HepG2 (cell line): ENCODE measurements around the gene MGA. TPM values are rescaled to one million over a fixed set of nuclear protein-coding genes. Genes with fewer than 3 reads are reported as not detected.

ENCODE experiments used
- ASH2L ChIP-seq: fragments of 300-600, 200-600 bp; sonication (generic); IDR thresholded peaks from 2 replicates; pipeline ENCODE4 v1.7.0; 2017; ENCODE audit warnings: low read depth, mild to moderate bottlenecking, moderate library complexity, mixed read lengths, low read length; ENCODE audit not compliant: insufficient read length
- CBX2 ChIP-seq, 2 experiments: fragments of 200-600 bp in 1 of 2; sonication (generic); formaldehyde crosslinking in 1 of 2; IDR thresholded peaks; 2 replicates each; pipeline versions ENCODE4 v1.7.0 to v1.8.1; 2018 to 2022; ENCODE audit warnings: low read depth in 2 of 2, low read length in 1 of 2, mild to moderate bottlenecking in 1 of 2, missing genetic modification reagents in 1 of 2
- GPN1 ChIP-seq: sonication (generic); formaldehyde crosslinking; IDR thresholded peaks from 2 replicates; pipeline ENCODE4 v1.5.1; 2020; ENCODE audit warnings: missing genetic modification reagents, borderline replicate concordance
- HMGA1 ChIP-seq: sonication (generic); formaldehyde crosslinking; conservative IDR thresholded peaks from 2 replicates; pipeline ENCODE4 v1.4.0; 2020; ENCODE audit warnings: missing genetic modification reagents
- IRF2 ChIP-seq: IDR thresholded peaks from 2 replicates; pipeline ENCODE4 v1.6.1; 2018; ENCODE audit warnings: missing genetic modification reagents, missing compliant biosample characterization
- NFE2L2 ChIP-seq: fragments of 150-350 bp; IDR thresholded peaks from 2 replicates; pipeline ENCODE4 v1.6.1; 2014; ENCODE audit warnings: low read length
- NR2F6 ChIP-seq, 2 experiments: IDR thresholded peaks; 2 replicates each; pipeline ENCODE4 v1.6.1; 2016; ENCODE audit warnings: antibody characterized with exemption in 1 of 2, mild to moderate bottlenecking in 1 of 2
- PBX3 ChIP-seq: sonication (generic); formaldehyde crosslinking; IDR thresholded peaks from 2 replicates; pipeline ENCODE4 v1.8.1; 2023; ENCODE audit warnings: missing genetic modification reagents, inconsistent platforms, borderline replicate concordance
- RARG ChIP-seq: sonication (generic); formaldehyde crosslinking; IDR thresholded peaks from 2 replicates; pipeline ENCODE4 v1.4.0; 2020; ENCODE audit warnings: low read depth, mild to moderate bottlenecking, missing genetic modification reagents
- RELA ChIP-seq: sonication (generic); formaldehyde crosslinking; IDR thresholded peaks from 2 replicates; pipeline ENCODE4 v1.4.0; 2020; ENCODE audit warnings: missing genetic modification reagents
- RFX5 ChIP-seq: IDR thresholded peaks from 2 replicates; pipeline ENCODE4 v1.6.1; 2011; ENCODE audit warnings: low read depth, low read length, improper control_type of control experiment
- SMC3 ChIP-seq: IDR thresholded peaks from 2 replicates; pipeline ENCODE4 v1.6.1; 2011; ENCODE audit warnings: low read length, improper control_type of control experiment
- TBP ChIP-seq: sonication (generic); formaldehyde crosslinking; IDR thresholded peaks from 2 replicates; pipeline ENCODE4 v1.5.0; 2020; ENCODE audit warnings: missing genetic modification reagents
- ZHX1 ChIP-seq: sonication (generic); formaldehyde crosslinking; IDR thresholded peaks from 2 replicates; pipeline ENCODE4 v1.8.1; 2022; ENCODE audit warnings: low read depth, mild to moderate bottlenecking, missing genetic modification reagents
- ZNF354B ChIP-seq: sonication (generic); formaldehyde crosslinking; IDR thresholded peaks from 2 replicates; pipeline ENCODE4 v1.8.0; 2022; ENCODE audit warnings: mild to moderate bottlenecking, missing genetic modification reagents
- ZNF431 ChIP-seq: sonication (generic); formaldehyde crosslinking; IDR thresholded peaks from 2 replicates; pipeline ENCODE4 v1.9.0; 2022; ENCODE audit warnings: missing genetic modification reagents, low read depth, mild to moderate bottlenecking, borderline replicate concordance
- ZNF503 ChIP-seq: sonication (generic); formaldehyde crosslinking; IDR thresholded peaks from 2 replicates; pipeline ENCODE4 v1.4.0; 2020; ENCODE audit warnings: missing genetic modification reagents
- ZNF546 ChIP-seq: sonication (generic); formaldehyde crosslinking; conservative IDR thresholded peaks from 2 replicates; pipeline ENCODE4 v1.8.1; 2023; ENCODE audit warnings: mild to moderate bottlenecking, missing genetic modification reagents
- ZNF710 ChIP-seq: sonication (generic); formaldehyde crosslinking; IDR thresholded peaks from 2 replicates; pipeline ENCODE4 v1.5.0; 2020; ENCODE audit warnings: mild to moderate bottlenecking, missing genetic modification reagents, borderline replicate concordance
- ZNF768 ChIP-seq: sonication (generic); formaldehyde crosslinking; IDR thresholded peaks from 2 replicates; pipeline ENCODE4 v1.4.0; 2020; ENCODE audit warnings: missing genetic modification reagents
- ZNF772 ChIP-seq: sonication (generic); formaldehyde crosslinking; IDR thresholded peaks from 2 replicates; pipeline ENCODE4 v1.5.0; 2020; ENCODE audit warnings: mild to moderate bottlenecking, missing genetic modification reagents
- polyA plus RNA-seq, 8 experiments: library from polyadenylated mRNA; depleted of rRNA in 3 of 8; stranded (reverse) in 7 of 8; unstranded in 1 of 8; fragments of >200 nt; fragmentation: Illumina TruSeq in 4 of 8; extraction: Trizol in 4 of 8; gene quantifications; 2 replicates each; pipeline versions ENCODE4 v1.2.1 to v1.2.3, GENCODE V29; 2011 to 2016; ENCODE audit warnings: low read depth in 4 of 8, missing spikeins in 1 of 8, mixed read lengths in 1 of 8; ENCODE audit not compliant: insufficient read depth in 1 of 8
- total RNA-seq, 5 experiments: library from RNA; depleted of rRNA; stranded (reverse); fragments of >200 nt; fragmentation: Illumina TruSeq; extraction: Trizol; gene quantifications; 2 replicates each; pipeline ENCODE4 v1.2.3, GENCODE V29; 2016; ENCODE audit warnings: low read depth in 1 of 5

The MGA gene
- total and polyA plus RNA-seq, 2 of the 13 experiments (the other 11 are each of a cell fraction or from before 2014, with no cell fraction given) = 5.3 to 59.0 TPM

DNA sequence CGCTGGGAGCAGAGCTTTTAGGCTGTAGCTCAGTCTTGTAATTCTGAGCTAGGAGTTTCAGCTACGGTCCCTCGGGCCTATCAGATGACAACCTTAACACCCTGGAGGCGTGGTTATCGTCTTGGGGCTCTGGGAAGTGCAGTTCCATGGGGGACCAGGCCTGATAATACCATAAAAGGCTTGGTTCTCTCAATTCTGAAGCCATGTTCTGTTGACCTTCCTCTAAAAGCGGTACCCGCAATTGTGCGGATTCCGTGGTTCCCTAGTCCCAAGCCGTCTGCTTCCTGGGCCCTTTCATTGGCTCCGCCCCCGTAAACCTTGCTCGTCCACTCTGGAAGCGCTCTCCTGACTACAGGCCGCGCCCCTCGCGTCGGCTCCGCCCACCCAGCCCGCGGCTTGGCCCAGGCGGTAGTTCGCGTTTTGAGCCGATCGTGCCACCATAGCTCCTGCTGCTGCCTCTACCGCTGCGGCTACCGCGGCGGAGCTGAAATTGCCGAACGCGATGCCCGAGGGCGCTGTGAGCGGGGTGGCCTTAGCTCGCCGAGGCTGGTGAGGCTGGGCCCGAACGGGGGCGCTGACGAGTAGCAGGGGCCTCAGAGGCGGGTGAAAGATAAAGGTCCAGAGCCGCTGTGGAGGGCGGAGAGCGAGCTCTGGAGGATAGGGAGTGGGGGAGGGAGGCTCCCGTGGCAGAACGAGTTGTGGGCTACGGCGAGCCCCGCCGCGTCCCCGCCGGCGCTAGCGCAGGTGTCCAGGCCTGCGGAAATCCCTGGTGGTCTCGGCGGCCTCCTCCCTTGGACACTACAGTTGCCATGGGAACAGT is 114.1 kb downstream of the MGA start, which contains the start of gene MAPKBP1 (continued):
- TF ChIP-seq ZNF710 (CRISPR knock-in tag) (peak; percentile 61; the same call in 1 of the 2 replicates), HMGA1 (no peak), ZNF546 (0 out of 2 replicates have a peak, but pooled peaks have one; percentile 66), GPN1 (CRISPR knock-in tag) (no peak), ZNF772 (CRISPR knock-in tag) (peak; percentile 99), RARG (0 out of 2 replicates have a peak, but pooled peaks have one; percentile 49), ZNF354B (CRISPR knock-in tag) (0 out of 2 replicates have a peak, but pooled peaks have one; percentile 62), ZNF431 (CRISPR knock-in tag) (peak; percentile 73), IRF2 (peak; percentile 92), NR2F6 (IDR thresholded peaks at IDR 0.05) (no peak), NR2F6 (CRISPR knock-in tag; IDR thresholded peaks at IDR 0.05) (peak; percentile 78), ZHX1 (CRISPR knock-in tag) (peak; percentile 88), RELA (CRISPR knock-in tag) (peak; percentile 68; the same call in 1 of the 2 replicates), TBP (CRISPR knock-in tag) (no peak), NFE2L2 (no peak), CBX2 (IDR thresholded peaks at IDR 0.05; ENCODE audit: low read depth, low read length) (no peak), CBX2 (CRISPR knock-in tag; IDR thresholded peaks at IDR 0.05; ENCODE audit: low read depth) (no peak), ASH2L (peak; percentile 81), RFX5 (no peak; the same call in 1 of the 2 replicates), PBX3 (CRISPR knock-in tag) (no peak), ZNF768 (peak; percentile 75; the same call in 1 of the 2 replicates), ZNF503 (CRISPR knock-in tag) (peak; percentile 86; the same call in 1 of the 2 replicates), SMC3 (no peak; the same call in 1 of the 2 replicates)
